H1 (cell line): ENCODE data around the gene MKRN1. TPM values are rescaled to one million over a fixed set of nuclear protein-coding genes. Genes with fewer than 3 reads are reported as not detected.
A peak's percentile ranks its signal among the peaks of the same experiment; 100 is the strongest.

Experiments
- CTCF ChIA-PET: fragments of 300-600 bp; sonication (Branson Sonifier 250); formaldehyde crosslinking; loops from one replicate; lab custom pipeline; 2021; ENCODE audit not compliant: partially characterized antibody; lab: Charles Lee
- POLR2A ChIA-PET: fragments of 300-600 bp; sonication (Branson Sonifier 250); formaldehyde crosslinking; loops from one replicate; lab custom pipeline; 2021; ENCODE audit warnings: inconsistent platforms; ENCODE audit not compliant: partially characterized antibody; lab: Charles Lee
- DNase-seq, 2 experiments: peaks; one replicate each; pipeline versions ENCODE4 v3.0.0 to v3.0.0-alpha.2; 2010 to 2022; ENCODE audit warnings: low spot score in 2 of 2, low read depth in 1 of 2, mixed read lengths in 1 of 2
- FAIRE-seq: peaks from 2 replicates; lab custom pipeline; 2011; peaks lifted over from hg19 to GRCh38; lab: Jason Lieb, UNC
- H2AFZ ChIP-seq: 2 replicates; pipeline ENCODE4 v1.8.1; 2012; ENCODE audit warnings: low read length, inconsistent platforms
- H2AK5ac ChIP-seq: 2 replicates; pipeline ENCODE4 v1.6.1; 2013; ENCODE audit warnings: low read depth, low read length
- H2BK120ac ChIP-seq: replicated peaks from 2 replicates; pipeline ENCODE3; 2013; ENCODE audit warnings: low read depth, low read length, inconsistent platforms
- H2BK12ac ChIP-seq: 2 replicates; pipeline ENCODE4 v1.6.1; 2013; ENCODE audit warnings: low read depth, low read length
- H2BK15ac ChIP-seq: 2 replicates; pipeline ENCODE4 v1.6.1; 2013; ENCODE audit warnings: low read length
- H2BK20ac ChIP-seq: 2 replicates; pipeline ENCODE4 v1.6.1; 2013; ENCODE audit warnings: low read length
- H2BK5ac ChIP-seq: 2 replicates; pipeline ENCODE4 v1.6.1; 2013; ENCODE audit warnings: low read depth, low read length
- H3K14ac ChIP-seq: 2 replicates; pipeline ENCODE4 v1.6.1; 2013; ENCODE audit warnings: inconsistent platforms; ENCODE audit not compliant: insufficient read length
- H3K18ac ChIP-seq: 2 replicates; pipeline ENCODE4 v1.6.1; 2013; ENCODE audit warnings: low read length; ENCODE audit errors: extremely low read depth
- H3K23ac ChIP-seq: 2 replicates; pipeline ENCODE4 v1.6.1; 2013; ENCODE audit warnings: inconsistent platforms; ENCODE audit not compliant: insufficient read length
- H3K23me2 ChIP-seq: 2 replicates; pipeline ENCODE4 v1.6.1; 2013; ENCODE audit warnings: low read depth, low read length
- H3K27ac ChIP-seq: 2 replicates; pipeline ENCODE4 v1.6.1; 2011; ENCODE audit warnings: low read depth, low read length, inconsistent platforms
- H3K27me3 ChIP-seq, 4 experiments: replicated peaks in 1 of 4; 1 replicate in 1 of 4; 2 replicates in 3 of 4; pipeline versions ENCODE4 v1.6.1 to v1.8.1; 2011 to 2013; ENCODE audit warnings: low read length in 3 of 4, mild to moderate bottlenecking in 3 of 4, inconsistent platforms in 2 of 4, mixed read lengths in 2 of 4, moderate library complexity in 1 of 4; ENCODE audit not compliant: control insufficient read depth in 3 of 4, insufficient read depth in 3 of 4; ENCODE audit errors: extremely low read depth in 1 of 4
- H3K36me3 ChIP-seq, 4 experiments: 2 replicates each; pipeline versions ENCODE4 v1.6.1 to v1.8.1; 2011 to 2013; ENCODE audit warnings: mild to moderate bottlenecking in 4 of 4, low read length in 3 of 4, moderate library complexity in 2 of 4, control low read depth in 1 of 4, inconsistent platforms in 1 of 4; ENCODE audit not compliant: insufficient read depth in 4 of 4, control insufficient read depth in 2 of 4
- H3K4ac ChIP-seq: replicated peaks from 2 replicates; pipeline ENCODE3; 2013; ENCODE audit warnings: low read length, low read depth, mixed read lengths, inconsistent platforms; ENCODE audit not compliant: insufficient read length
- H3K4me1 ChIP-seq, 4 experiments: replicated peaks in 1 of 4; 1 replicate in 1 of 4; 2 replicates in 3 of 4; pipeline versions ENCODE4 v1.6.1 to v1.8.1; 2011 to 2013; ENCODE audit warnings: low read length in 3 of 4, inconsistent platforms in 2 of 4, mixed read lengths in 1 of 4; ENCODE audit not compliant: insufficient read depth in 4 of 4, control insufficient read depth in 3 of 4
- H3K4me2 ChIP-seq, 2 experiments: 2 replicates each; pipeline versions ENCODE4 v1.6.1 to v1.8.1; 2011 to 2013; ENCODE audit warnings: low read depth in 2 of 2, low read length in 2 of 2, control low read depth in 1 of 2, inconsistent platforms in 1 of 2, mild to moderate bottlenecking in 1 of 2; ENCODE audit not compliant: insufficient read depth in 1 of 2
- H3K4me3 ChIP-seq, 4 experiments: fragments of 200-600, 300-600 bp in 1 of 4; sonication (generic), shearing (Covaris generic), sonication (Bioruptor Twin) in 1 of 4; 2 replicates each; pipeline versions ENCODE4 v1.5.1 to v1.8.1; 2011 to 2016; ENCODE audit warnings: low read length in 4 of 4, low read depth in 3 of 4, control low read depth in 2 of 4, inconsistent platforms in 2 of 4, mild to moderate bottlenecking in 2 of 4, mixed read lengths in 1 of 4, moderate library complexity in 1 of 4; ENCODE audit not compliant: insufficient read depth in 2 of 4; ENCODE audit errors: extremely low read depth in 1 of 4
- H3K56ac ChIP-seq: replicated peaks from 2 replicates; pipeline ENCODE3; 2013; ENCODE audit warnings: low read depth, mild to moderate bottlenecking, mixed read lengths, low read length, inconsistent platforms; ENCODE audit not compliant: insufficient read length
- H3K79me1 ChIP-seq: 2 replicates; pipeline ENCODE4 v1.6.1; 2013; ENCODE audit warnings: low read depth, low read length, control low read depth
- H3K79me2 ChIP-seq, 2 experiments: 2 replicates each; pipeline versions ENCODE4 v1.6.1 to v1.8.1; 2012 to 2013; ENCODE audit warnings: low read length in 2 of 2, mild to moderate bottlenecking in 2 of 2, inconsistent platforms in 1 of 2; ENCODE audit not compliant: insufficient read depth in 2 of 2, control insufficient read depth in 1 of 2
- H3K9ac ChIP-seq, 4 experiments: replicated peaks in 1 of 4; 1 replicate in 1 of 4; 2 replicates in 3 of 4; pipeline versions ENCODE4 v1.6.1 to v1.8.1; 2011 to 2013; ENCODE audit warnings: low read depth in 3 of 4, low read length in 3 of 4, control low read depth in 2 of 4, mild to moderate bottlenecking in 2 of 4, moderate library complexity in 2 of 4, inconsistent platforms in 1 of 4; ENCODE audit errors: extremely low read depth in 1 of 4
- H3K9me3 ChIP-seq, 2 experiments: 2 replicates each; pipeline versions ENCODE4 v1.6.1 to v1.8.1; 2012 to 2013; ENCODE audit warnings: mild to moderate bottlenecking in 2 of 2, moderate library complexity in 2 of 2, control low read depth in 1 of 2, inconsistent platforms in 1 of 2, low read depth in 1 of 2, low read length in 1 of 2, mixed read lengths in 1 of 2; ENCODE audit not compliant: insufficient read depth in 2 of 2
- H4K20me1 ChIP-seq, 2 experiments: replicated peaks in 1 of 2; 2 replicates each; pipeline versions ENCODE3 to v1.8.1; 2011 to 2013; ENCODE audit warnings: inconsistent platforms in 2 of 2, low read length in 2 of 2, mild to moderate bottlenecking in 1 of 2; ENCODE audit not compliant: insufficient read depth in 2 of 2, control insufficient read depth in 1 of 2
- H4K5ac ChIP-seq: 2 replicates; pipeline ENCODE4 v1.6.1; 2013; ENCODE audit warnings: low read length, low read depth, mixed read lengths, inconsistent platforms; ENCODE audit not compliant: insufficient read length
- H4K8ac ChIP-seq: 2 replicates; pipeline ENCODE4 v1.8.0; 2013; ENCODE audit warnings: mild to moderate bottlenecking, moderate library complexity, low read length, inconsistent platforms; ENCODE audit not compliant: insufficient read depth; ENCODE audit errors: extremely low read depth
- H4K91ac ChIP-seq: replicated peaks from 2 replicates; pipeline ENCODE3; 2013; ENCODE audit warnings: low read length, mixed read lengths, inconsistent platforms; ENCODE audit not compliant: insufficient read length
- BRCA1 ChIP-seq: IDR thresholded peaks from 2 replicates; pipeline ENCODE4 v1.6.1; 2012; ENCODE audit warnings: low read depth, low read length, improper control_type of control experiment
- CHD1 ChIP-seq: IDR thresholded peaks from 2 replicates; pipeline ENCODE4 v1.6.1; 2012; ENCODE audit warnings: low read depth, low read length, improper control_type of control experiment
- CREB1 ChIP-seq: IDR thresholded peaks from 2 replicates; pipeline ENCODE4 v1.6.1; 2012; ENCODE audit warnings: inconsistent platforms
- EZH2 ChIP-seq: fragments of 200-600 bp; sonication (generic); IDR thresholded peaks from 2 replicates; pipeline ENCODE4 v1.7.1; 2012; ENCODE audit warnings: low read depth, mild to moderate bottlenecking, moderate library complexity, low read length, inconsistent platforms; ENCODE audit not compliant: severe bottlenecking
- GTF2F1 ChIP-seq: IDR thresholded peaks from 2 replicates; pipeline ENCODE4 v1.6.1; 2012; ENCODE audit warnings: low read depth, low read length, improper control_type of control experiment, borderline replicate concordance
- JUND ChIP-seq: IDR thresholded peaks from 2 replicates; pipeline ENCODE4 v1.6.1; 2011; ENCODE audit warnings: mild to moderate bottlenecking, improper control_type of control experiment, low read length
- KDM1A ChIP-seq: fragments of 200-600, 300-600 bp; sonication (generic); IDR thresholded peaks from 2 replicates; pipeline ENCODE4 v1.7.1; 2016; ENCODE audit warnings: mild to moderate bottlenecking, low read length, borderline replicate concordance
- KDM5A ChIP-seq: fragments of 200-600 bp; IDR thresholded peaks from 2 replicates; pipeline ENCODE4 v1.7.1; 2012; ENCODE audit warnings: mild to moderate bottlenecking, low read length, inconsistent platforms, mixed read lengths
- POLR2AphosphoS5 ChIP-seq: IDR thresholded peaks from 2 replicates; pipeline ENCODE4 v1.6.1; 2011; ENCODE audit warnings: low read depth, low read length
- RBBP5 ChIP-seq: IDR thresholded peaks from 2 replicates; pipeline ENCODE4 v1.7.1; 2012; ENCODE audit warnings: low read depth, mild to moderate bottlenecking, inconsistent platforms, low read length, moderate library complexity, borderline replicate concordance
- SP1 ChIP-seq: IDR thresholded peaks from 2 replicates; pipeline ENCODE4 v1.6.1; 2011; ENCODE audit warnings: low read depth, low read length
- TAF1 ChIP-seq: IDR thresholded peaks from 2 replicates; pipeline ENCODE4 v1.6.1; 2011; ENCODE audit warnings: mild to moderate bottlenecking, low read depth, low read length
- TAF7 ChIP-seq: optimal IDR thresholded peaks from 2 replicates; pipeline ENCODE3; 2011; ENCODE audit warnings: low read depth, mild to moderate bottlenecking, inconsistent platforms, low read length, moderate library complexity, borderline replicate concordance
- WGBS, 2 experiments: shearing (Covaris generic) in 1 of 2; methylation state at CpG; one replicate each; pipeline versions ENCODE4 v1.1.6 to v1.1.7; 2013 to 2015; ENCODE audit warnings: low lambda C conversion rate in 2 of 2, mixed read lengths in 2 of 2, inconsistent platforms in 1 of 2, low coverage in 1 of 2, missing lambda C conversion rate in 1 of 2; ENCODE audit not compliant: insufficient replicate concordance in 2 of 2, insufficient coverage in 1 of 2, insufficient read length in 1 of 2; ENCODE audit errors: extremely low coverage in 1 of 2, missing lambda C conversion rate in 1 of 2; 5-methylcytosine and 5-hydroxymethylcytosine counted together
- polyA plus RNA-seq, 7 experiments: library from polyadenylated mRNA; depleted of rRNA in 3 of 7; stranded (reverse) in 5 of 7; unstranded in 2 of 7; fragments of >200 nt in 5 of 7; fragments of 200-250 nt in 2 of 7; gene quantifications; 1 replicate in 5 of 7; 2 replicates in 1 of 7; 4 replicates in 1 of 7; pipeline versions ENCODE4 v1.2.1 to v1.2.3, GENCODE V29; 2011 to 2013; ENCODE audit warnings: missing spikeins in 2 of 7, mixed read lengths in 2 of 7
- total RNA-seq: library from RNA; stranded (reverse); fragmentation: NEBNext Ultra II Directional; extraction: Animal tissue kit (Norgen Biotek cat#: 25700); gene quantifications from 2 replicates; pipeline ENCODE4 v1.2.1, GENCODE V29; 2021
- TF ChIP-seq, protein P1 (sequence below): IDR thresholded peaks from 2 replicates; pipeline ENCODE4 v1.6.1; 2011; ENCODE audit warnings: low read depth, mild to moderate bottlenecking, low read length; ENCODE audit not compliant: insufficient read depth

The MKRN1 gene
- total and polyA plus RNA-seq, 2 of the 8 experiments (the other 6 are each of a cell fraction or from before 2014, with no cell fraction given) = 46.2 to 99.6 TPM

DNA sequence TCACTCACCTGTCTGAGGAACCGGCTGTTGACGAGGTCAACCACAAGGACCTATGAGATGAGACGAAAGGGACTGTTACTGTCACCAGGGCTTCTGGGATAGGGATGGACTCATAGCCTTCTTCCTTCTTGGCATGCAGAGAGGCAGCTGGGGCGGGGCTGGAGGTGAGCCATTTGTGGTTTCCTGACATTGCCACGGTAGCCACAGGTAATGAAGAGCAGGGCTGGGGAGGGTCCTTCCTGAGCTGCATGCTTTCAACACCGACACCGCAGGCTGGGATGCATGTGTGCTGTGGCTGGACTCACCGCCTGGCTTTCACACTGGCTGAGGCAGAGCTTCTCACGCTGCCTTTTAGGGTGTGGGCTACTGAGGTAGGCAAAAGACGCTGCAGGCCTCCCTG, 46.4 kb upstream of the MKRN1 start:
- Histone ChIP-seq H3K23me2 (no peaks in the 10 kb centered on the region), H3K56ac (no peak overlapping the region), H3K9me3 (no peaks in the 10 kb centered on the region), H3K23ac (no peak overlapping the region), H2BK12ac (peak overlapping the region; percentile 43; the same call in 1 of the 2 replicates), H3K36me3 (no peaks in the 10 kb centered on the region), H3K27me3 (no peaks in the 10 kb centered on the region), H2BK15ac (peak overlapping the region; percentile 72; the same call in 1 of the 2 replicates), H4K91ac (no peak overlapping the region), H3K4me2 (no peak overlapping the region), H2BK20ac (0 out of 2 replicates have a peak overlapping the region, but pooled peaks have one; percentile 34), H3K14ac (no peak overlapping the region), H3K4me3 (no peak overlapping the region), H3K4ac (no peak overlapping the region), H3K27ac (no peak overlapping the region), H3K18ac (peak overlapping the region; percentile 13; the same call in 1 of the 2 replicates), H2BK5ac (peak overlapping the region; percentile 35; the same call in 1 of the 2 replicates), H3K4me1 (peaks cover 0 to 3% (median 0%) of the 10 kb centered on the region in 4 experiments; a peak in 2 of 7 replicates), H4K20me1 (no peaks in the 10 kb centered on the region), H3K79me1 (no peaks in the 10 kb centered on the region), H3K9ac (no peak overlapping the region), H2BK120ac (no peak overlapping the region), H3K79me2 (no peaks in the 10 kb centered on the region), H4K5ac (no peak overlapping the region), H4K8ac (peak overlapping the region; percentile 39; the same call in 1 of the 2 replicates), H2AFZ (no peak overlapping the region), H2AK5ac (0 out of 2 replicates have a peak overlapping the region, but pooled peaks have one; percentile 49)
- POLR2A ChIA-PET = interaction anchor here (1.1 to 1.8 kb wide), 4 partner anchors 8 to 48 kb away, joined by 4 to 7 read pairs (median 4); no protein-coding TSS in a partner anchor
- WGBS, 2 experiments = 92% methylated on average over 10 of the region's 10 CpGs; no CpG with 5 or more reads in 1 of the 2 experiments
- FAIRE-seq = no peak
- no peak for DNase-seq
- CTCF ChIA-PET = interaction anchor here (0.8 to 4.3 kb wide), 7 partner anchors 9 to 131 kb away, joined by 3 to 23 read pairs (median 4); no protein-coding TSS in a partner anchor
- TF ChIP-seq SP1 (no peak), TAF7 (no peak), GTF2F1 (no peak), BRCA1 (no peak), JUND (no peak), KDM5A (no peak), CREB1 (no peak), POLR2AphosphoS5 (no peak), CHD1 (no peak), TAF1 (no peak), KDM1A (no peak), EZH2 (no peak), RBBP5 (no peak)
- TF ChIP-seq, protein P1, sequence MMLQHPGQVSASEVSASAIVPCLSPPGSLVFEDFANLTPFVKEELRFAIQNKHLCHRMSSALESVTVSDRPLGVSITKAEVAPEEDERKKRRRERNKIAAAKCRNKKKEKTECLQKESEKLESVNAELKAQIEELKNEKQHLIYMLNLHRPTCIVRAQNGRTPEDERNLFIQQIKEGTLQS = no peak
